Measurements from ENCODE around the gene LDLRAD4.

DNA sequence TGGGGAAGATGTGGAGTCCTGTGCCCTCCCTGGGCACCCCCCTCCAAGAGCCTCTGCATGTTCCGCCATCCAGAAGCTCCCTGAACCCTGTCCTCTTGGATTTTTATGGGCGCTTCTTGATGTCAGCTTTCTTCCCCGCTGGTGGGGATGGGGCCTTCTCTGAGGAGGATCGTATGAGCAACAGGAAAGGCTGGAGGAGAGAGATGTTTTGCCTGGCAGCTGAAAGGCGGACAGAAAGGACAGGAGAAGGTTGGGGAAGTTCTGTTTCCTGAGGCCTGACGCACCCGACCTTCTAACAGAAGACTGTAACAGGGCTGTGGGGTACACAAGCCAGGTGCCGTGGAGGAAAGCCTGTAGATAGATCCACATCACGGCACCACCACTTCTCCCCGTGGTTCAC is 238.8 kb downstream of the LDLRAD4 start:
- TF ChIP-seq, protein P1, sequence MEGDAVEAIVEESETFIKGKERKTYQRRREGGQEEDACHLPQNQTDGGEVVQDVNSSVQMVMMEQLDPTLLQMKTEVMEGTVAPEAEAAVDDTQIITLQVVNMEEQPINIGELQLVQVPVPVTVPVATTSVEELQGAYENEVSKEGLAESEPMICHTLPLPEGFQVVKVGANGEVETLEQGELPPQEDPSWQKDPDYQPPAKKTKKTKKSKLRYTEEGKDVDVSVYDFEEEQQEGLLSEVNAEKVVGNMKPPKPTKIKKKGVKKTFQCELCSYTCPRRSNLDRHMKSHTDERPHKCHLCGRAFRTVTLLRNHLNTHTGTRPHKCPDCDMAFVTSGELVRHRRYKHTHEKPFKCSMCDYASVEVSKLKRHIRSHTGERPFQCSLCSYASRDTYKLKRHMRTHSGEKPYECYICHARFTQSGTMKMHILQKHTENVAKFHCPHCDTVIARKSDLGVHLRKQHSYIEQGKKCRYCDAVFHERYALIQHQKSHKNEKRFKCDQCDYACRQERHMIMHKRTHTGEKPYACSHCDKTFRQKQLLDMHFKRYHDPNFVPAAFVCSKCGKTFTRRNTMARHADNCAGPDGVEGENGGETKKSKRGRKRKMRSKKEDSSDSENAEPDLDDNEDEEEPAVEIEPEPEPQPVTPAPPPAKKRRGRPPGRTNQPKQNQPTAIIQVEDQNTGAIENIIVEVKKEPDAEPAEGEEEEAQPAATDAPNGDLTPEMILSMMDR (IDR thresholded peaks at IDR 0.05; ENCODE audit: insufficient read depth, low read length, poor library complexity, severe bottlenecking) = no peak
- TF ChIP-seq EZH2phosphoT487 (conservative IDR thresholded peaks at IDR 0.05; ENCODE audit: low read length) = no peak

Data from SU-DHL-6 (cell line).